ENCODE measurements around the gene MT1M. TPM values are rescaled to one million over a fixed set of nuclear protein-coding genes. Genes with fewer than 3 reads are reported as not detected.

Gene MT1M
- total RNA-seq, 2 donors from 2014 or later = 5.2 to 9.9 TPM

- H3K4me1 ChIP-seq = peaks cover 0 to 37% of the 10 kb centered on the region in 2 donors
- H3K27me3 ChIP-seq = no peaks in the 10 kb centered on the region
- no peak overlapping the region for H3K4me3 ChIP-seq
- DNase-seq (ENCODE audit: low spot score) = no peak
- no peak for TF ChIP-seq CTCF (IDR thresholded peaks at IDR 0.05)
- no peaks in the 10 kb centered on the region for H3K36me3 ChIP-seq
- H3K27ac ChIP-seq = no peak overlapping the region
- no peaks in the 10 kb centered on the region for H3K9me3 ChIP-seq
Observed at GRCh38 chr16:56623637-56624036, 8.8 kb upstream of the MT1M start.

GRCh38 chr16:56625140-56625942 lies 7.1 kb upstream of the MT1M start, which contains the start of gene MT1E:
Gene MT1E (plus strand): TSS chr16:56625781. CDS start chr16:56625852, 71 bp downstream.
- TF ChIP-seq CTCF (IDR thresholded peaks at IDR 0.05) = peak in 1 of 2 donors; percentile 20
- Histone ChIP-seq H3K27ac (peak within 1 kb of the TSS; percentile 96), H3K9me3 (no peaks in the 10 kb centered on the region), H3K4me1 (peaks cover 0 to 34% of the 10 kb centered on the region in 2 donors), H3K4me3 (peak within 1 kb of the TSS; percentile 47 to 70), H3K27me3 (no peaks in the 10 kb centered on the region), H3K36me3 (no peaks in the 10 kb centered on the region)
- DNase-seq (ENCODE audit: low spot score) = peak; percentile 89

GRCh38 chr16:56625943-56626654 lies 6.4 kb upstream of the MT1M start:
- Histone ChIP-seq H3K27me3 (no peaks in the 10 kb centered on the region), H3K4me3 (peak overlapping the region; percentile 47 to 70), H3K9me3 (no peaks in the 10 kb centered on the region), H3K4me1 (peaks cover 0 to 34% of the 10 kb centered on the region in 2 donors), H3K36me3 (no peaks in the 10 kb centered on the region), H3K27ac (peak overlapping the region; percentile 96)
- no peak for TF ChIP-seq CTCF (IDR thresholded peaks at IDR 0.05)
- no peak for DNase-seq (ENCODE audit: low spot score)

GRCh38 chr16:56626685-56627084 lies 5.8 kb upstream of the MT1M start:
- no peaks in the 10 kb centered on the region for H3K36me3 ChIP-seq
- TF ChIP-seq CTCF (IDR thresholded peaks at IDR 0.05) = no peak

GRCh38 chr16:56628486-56629350 lies 3.7 kb upstream of the MT1M start:
- Histone ChIP-seq H3K4me3 (no peak overlapping the region), H3K4me1 (peaks cover 0 to 40% of the 10 kb centered on the region in 2 donors), H3K36me3 (no peaks in the 10 kb centered on the region), H3K9me3 (no peaks in the 10 kb centered on the region), H3K27me3 (no peaks in the 10 kb centered on the region), H3K27ac (peak overlapping the region; percentile 14 to 46)
- DNase-seq (ENCODE audit: low spot score) = no peak
- no peak for TF ChIP-seq CTCF (IDR thresholded peaks at IDR 0.05)

More at GRCh38 chr16:56626685-56627084, 5.8 kb upstream of the MT1M start:
- no peaks in the 10 kb centered on the region for H3K9me3 ChIP-seq
- H3K27me3 ChIP-seq = no peaks in the 10 kb centered on the region
- peak overlapping the region; percentile 96 for H3K27ac ChIP-seq
- peak overlapping the region; percentile 47 to 70 for H3K4me3 ChIP-seq
- no peak for DNase-seq (ENCODE audit: low spot score)
- peaks cover 0 to 36% of the 10 kb centered on the region in 2 donors for H3K4me1 ChIP-seq
